ENCODE measurements around the gene ZNF266. TPM values are rescaled to one million over a fixed set of nuclear protein-coding genes. Genes with fewer than 3 reads are reported as not detected.

Gene ZNF266
- total and polyA plus RNA-seq, 2 experiments from 2014 or later: 12.7 to 13.9 TPM

DNA sequence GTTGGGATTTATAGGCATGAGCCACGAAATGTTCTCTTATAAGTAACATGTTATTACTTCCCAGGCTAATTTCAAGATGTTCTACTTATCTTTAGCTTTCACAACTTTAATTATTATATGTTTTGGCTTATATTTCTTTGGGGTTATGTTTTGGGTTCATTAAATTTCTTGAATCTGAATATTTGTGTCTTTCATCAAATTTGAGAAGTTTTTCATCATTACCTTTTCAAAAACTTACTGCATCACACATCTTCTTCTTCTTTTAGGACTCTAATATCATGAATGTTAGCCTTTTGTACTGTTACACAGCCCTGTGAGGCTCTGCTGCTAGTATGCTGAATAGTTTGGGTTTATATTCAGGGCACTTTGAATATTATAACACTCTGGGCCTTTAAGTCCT, 9.7 kb upstream of the ZNF266 start:
- Histone ChIP-seq H4K20me1 (replicated peaks; ENCODE audit: insufficient read depth) (no peaks in the 10 kb centered on the region), H2AFZ (no peak overlapping the region), H3K27ac (ENCODE audit: low read depth) (no peak overlapping the region), H3K4me2 (no peak overlapping the region), H3K36me3 (ENCODE audit: insufficient read depth) (peaks cover 5% of the 10 kb centered on the region; the same call in 1 of the 2 replicates), H3K79me2 (replicated peaks; ENCODE audit: insufficient read depth) (no peaks in the 10 kb centered on the region), H3K4me3 (no peak overlapping the region), H3K27me3 (ENCODE audit: insufficient read depth) (no peaks in the 10 kb centered on the region), H3K4me1 (ENCODE audit: insufficient read depth) (no peaks in the 10 kb centered on the region), H3F3A (replicated peaks; ENCODE audit: low read depth) (no peaks in the 10 kb centered on the region), H3K9me2 (ENCODE audit: insufficient read depth) (no peaks in the 10 kb centered on the region; the same call in 1 of the 2 replicates)
- Mint-ChIP-seq H3K4me3 (no peak overlapping the region), H3K36me3 (ENCODE audit: low read depth) (peaks cover 51% of the 10 kb centered on the region), H3K27ac (no peak overlapping the region), H3K4me1 (no peaks in the 10 kb centered on the region), H3K9me3 (peaks cover 94% of the 10 kb centered on the region), H3K27me3 (ENCODE audit: insufficient read depth, low read depth, poor library complexity) (peaks cover 6% of the 10 kb centered on the region)
- TF ChIP-seq, protein P1, sequence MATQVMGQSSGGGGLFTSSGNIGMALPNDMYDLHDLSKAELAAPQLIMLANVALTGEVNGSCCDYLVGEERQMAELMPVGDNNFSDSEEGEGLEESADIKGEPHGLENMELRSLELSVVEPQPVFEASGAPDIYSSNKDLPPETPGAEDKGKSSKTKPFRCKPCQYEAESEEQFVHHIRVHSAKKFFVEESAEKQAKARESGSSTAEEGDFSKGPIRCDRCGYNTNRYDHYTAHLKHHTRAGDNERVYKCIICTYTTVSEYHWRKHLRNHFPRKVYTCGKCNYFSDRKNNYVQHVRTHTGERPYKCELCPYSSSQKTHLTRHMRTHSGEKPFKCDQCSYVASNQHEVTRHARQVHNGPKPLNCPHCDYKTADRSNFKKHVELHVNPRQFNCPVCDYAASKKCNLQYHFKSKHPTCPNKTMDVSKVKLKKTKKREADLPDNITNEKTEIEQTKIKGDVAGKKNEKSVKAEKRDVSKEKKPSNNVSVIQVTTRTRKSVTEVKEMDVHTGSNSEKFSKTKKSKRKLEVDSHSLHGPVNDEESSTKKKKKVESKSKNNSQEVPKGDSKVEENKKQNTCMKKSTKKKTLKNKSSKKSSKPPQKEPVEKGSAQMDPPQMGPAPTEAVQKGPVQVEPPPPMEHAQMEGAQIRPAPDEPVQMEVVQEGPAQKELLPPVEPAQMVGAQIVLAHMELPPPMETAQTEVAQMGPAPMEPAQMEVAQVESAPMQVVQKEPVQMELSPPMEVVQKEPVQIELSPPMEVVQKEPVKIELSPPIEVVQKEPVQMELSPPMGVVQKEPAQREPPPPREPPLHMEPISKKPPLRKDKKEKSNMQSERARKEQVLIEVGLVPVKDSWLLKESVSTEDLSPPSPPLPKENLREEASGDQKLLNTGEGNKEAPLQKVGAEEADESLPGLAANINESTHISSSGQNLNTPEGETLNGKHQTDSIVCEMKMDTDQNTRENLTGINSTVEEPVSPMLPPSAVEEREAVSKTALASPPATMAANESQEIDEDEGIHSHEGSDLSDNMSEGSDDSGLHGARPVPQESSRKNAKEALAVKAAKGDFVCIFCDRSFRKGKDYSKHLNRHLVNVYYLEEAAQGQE (IDR thresholded peaks at IDR 0.05; ENCODE audit: unreplicated experiment): no peak
- TF ChIP-seq ZNF114 (CRISPR knock-in tag; IDR thresholded peaks at IDR 0.05) (no peak), STAT1 (IDR thresholded peaks at IDR 0.05; ENCODE audit: unreplicated experiment) (no peak), EZH2phosphoT487 (IDR thresholded peaks at IDR 0.05; ENCODE audit: unreplicated experiment) (no peak), CREB1 (CRISPR knock-in tag; IDR thresholded peaks at IDR 0.05; ENCODE audit: low read depth) (no peak), POLR2AphosphoS5 (IDR thresholded peaks at IDR 0.05; ENCODE audit: low read depth) (no peak), JUNB (IDR thresholded peaks at IDR 0.05; ENCODE audit: unreplicated experiment) (no peak), NANOG (IDR thresholded peaks at IDR 0.05; ENCODE audit: borderline replicate concordance) (no peak), ZNF331 (CRISPR knock-in tag; IDR thresholded peaks at IDR 0.05; ENCODE audit: low read depth) (no peak), EZH2 (IDR thresholded peaks at IDR 0.05; ENCODE audit: low read depth, unreplicated experiment) (no peak)
- TF ChIP-seq, protein P2, sequence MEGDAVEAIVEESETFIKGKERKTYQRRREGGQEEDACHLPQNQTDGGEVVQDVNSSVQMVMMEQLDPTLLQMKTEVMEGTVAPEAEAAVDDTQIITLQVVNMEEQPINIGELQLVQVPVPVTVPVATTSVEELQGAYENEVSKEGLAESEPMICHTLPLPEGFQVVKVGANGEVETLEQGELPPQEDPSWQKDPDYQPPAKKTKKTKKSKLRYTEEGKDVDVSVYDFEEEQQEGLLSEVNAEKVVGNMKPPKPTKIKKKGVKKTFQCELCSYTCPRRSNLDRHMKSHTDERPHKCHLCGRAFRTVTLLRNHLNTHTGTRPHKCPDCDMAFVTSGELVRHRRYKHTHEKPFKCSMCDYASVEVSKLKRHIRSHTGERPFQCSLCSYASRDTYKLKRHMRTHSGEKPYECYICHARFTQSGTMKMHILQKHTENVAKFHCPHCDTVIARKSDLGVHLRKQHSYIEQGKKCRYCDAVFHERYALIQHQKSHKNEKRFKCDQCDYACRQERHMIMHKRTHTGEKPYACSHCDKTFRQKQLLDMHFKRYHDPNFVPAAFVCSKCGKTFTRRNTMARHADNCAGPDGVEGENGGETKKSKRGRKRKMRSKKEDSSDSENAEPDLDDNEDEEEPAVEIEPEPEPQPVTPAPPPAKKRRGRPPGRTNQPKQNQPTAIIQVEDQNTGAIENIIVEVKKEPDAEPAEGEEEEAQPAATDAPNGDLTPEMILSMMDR (conservative IDR thresholded peaks at IDR 0.05; ENCODE audit: low read depth in 2 of 2): no peak
- TF ChIP-seq, protein P3, sequence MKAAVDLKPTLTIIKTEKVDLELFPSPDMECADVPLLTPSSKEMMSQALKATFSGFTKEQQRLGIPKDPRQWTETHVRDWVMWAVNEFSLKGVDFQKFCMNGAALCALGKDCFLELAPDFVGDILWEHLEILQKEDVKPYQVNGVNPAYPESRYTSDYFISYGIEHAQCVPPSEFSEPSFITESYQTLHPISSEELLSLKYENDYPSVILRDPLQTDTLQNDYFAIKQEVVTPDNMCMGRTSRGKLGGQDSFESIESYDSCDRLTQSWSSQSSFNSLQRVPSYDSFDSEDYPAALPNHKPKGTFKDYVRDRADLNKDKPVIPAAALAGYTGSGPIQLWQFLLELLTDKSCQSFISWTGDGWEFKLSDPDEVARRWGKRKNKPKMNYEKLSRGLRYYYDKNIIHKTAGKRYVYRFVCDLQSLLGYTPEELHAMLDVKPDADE (IDR thresholded peaks at IDR 0.05): no peak
- no peak for DNase-seq (ENCODE audit: low spot score)
- ATAC-seq: no peak

Data from GM23338 (cell line).